HepG2 (cell line): Measurements from ENCODE around the gene TEKT2. TPM values are rescaled to one million over a fixed set of nuclear protein-coding genes. Genes with fewer than 3 reads are reported as not detected.

Experiments used
- ATAC-seq: fragments of 200-7000 bp; cut with Tn5 transposase; 3 replicates; pipeline ENCODE4 v1.9.1; 2020; ENCODE audit warnings: mild to moderate bottlenecking, moderate library complexity
- BruUV-seq: library from RNA; stranded (reverse); fragments of 400-500 nt; replicated peaks from 2 replicates; lab custom pipeline; 2021; lab: Mats Ljungman, UMichigan
- CTCF ChIA-PET: fragments of 300-600 bp; formaldehyde crosslinking; extraction: SDS; loops from one replicate; lab custom pipeline; 2021; ENCODE audit warnings: low total read pairs, inconsistent platforms, low intra/inter-chr PET ratio; lab: Yijun Ruan, JAX
- POLR2A ChIA-PET: fragments of 350-600 bp; sonication (Branson Sonifier 250); formaldehyde crosslinking; loops from one replicate; lab custom pipeline; 2020; ENCODE audit warnings: antibody characterized with exemption, inconsistent platforms; lab: Yijun Ruan, JAX
- DNase-seq: peaks from one replicate; pipeline ENCODE4 v3.0.0-alpha.2; 2015; ENCODE audit warnings: low spot score
- FAIRE-seq: peaks from 3 replicates; lab custom pipeline; 2011; peaks lifted over from hg19 to GRCh38; lab: Jason Lieb, UNC
- H2AFZ ChIP-seq: one replicate; pipeline ENCODE4 v1.6.1; 2011; ENCODE audit warnings: low read length, inconsistent platforms
- H3K27ac ChIP-seq: fragments of 300-600 bp; 3 replicates; pipeline ENCODE4 v1.8.0; 2011; ENCODE audit warnings: mixed run types, mild to moderate bottlenecking, mixed read lengths, low read length, inconsistent platforms; ENCODE audit not compliant: insufficient read depth; ENCODE audit errors: extremely low read length
- H3K27me3 ChIP-seq, 2 experiments: fragments of 200-600 bp in 1 of 2; 2 replicates in 1 of 2; 3 replicates in 1 of 2; pipeline versions ENCODE4 v1.6.0 to v1.8.0; 2011; ENCODE audit warnings: low read length in 2 of 2, mild to moderate bottlenecking in 2 of 2, moderate library complexity in 2 of 2, inconsistent platforms in 1 of 2; ENCODE audit not compliant: insufficient read depth in 2 of 2, control insufficient read depth in 1 of 2
- H3K36me3 ChIP-seq, 2 experiments: fragments of 200-600 bp in 1 of 2; replicated peaks in 1 of 2; 2 replicates in 1 of 2; 3 replicates in 1 of 2; pipeline versions ENCODE4 v1.5.1 to v1.8.0; 2011; ENCODE audit warnings: low read length in 2 of 2, inconsistent platforms in 1 of 2; ENCODE audit not compliant: insufficient read depth in 2 of 2, control insufficient read depth in 1 of 2
- H3K4me1 ChIP-seq: 2 replicates; pipeline ENCODE4 v1.5.1; 2012; ENCODE audit warnings: low read length, inconsistent platforms; ENCODE audit not compliant: insufficient read depth
- H3K4me2 ChIP-seq: 2 replicates; pipeline ENCODE4 v1.6.0; 2011; ENCODE audit warnings: low read depth, low read length, inconsistent platforms
- H3K4me3 ChIP-seq, 3 experiments: fragments of 200-600 bp in 1 of 3; sonication (generic), shearing (Covaris generic) in 1 of 3; replicated peaks in 1 of 3; 2 replicates each; pipeline ENCODE4 v1.5.1; 2011 to 2016; ENCODE audit warnings: low read length in 3 of 3, inconsistent platforms in 2 of 3, low read depth in 2 of 3, mild to moderate bottlenecking in 2 of 3, control low read depth in 1 of 3, mixed read lengths in 1 of 3; ENCODE audit not compliant: insufficient read depth in 1 of 3
- H3K79me2 ChIP-seq: one replicate; pipeline ENCODE4 v1.6.1; 2011; ENCODE audit warnings: low read length, inconsistent platforms; ENCODE audit not compliant: insufficient read depth
- H3K9ac ChIP-seq: 2 replicates; pipeline ENCODE4 v1.6.0; 2011; ENCODE audit warnings: mild to moderate bottlenecking, low read depth, low read length, inconsistent platforms; ENCODE audit not compliant: insufficient read depth
- H3K9me3 ChIP-seq: 2 replicates; pipeline ENCODE4 v1.5.1; 2012; ENCODE audit warnings: mild to moderate bottlenecking, low read length
- H4K20me1 ChIP-seq: 2 replicates; pipeline ENCODE4 v1.6.0; 2011; ENCODE audit warnings: inconsistent platforms, mild to moderate bottlenecking, low read length, moderate library complexity; ENCODE audit not compliant: insufficient read depth
- KDM5B ChIP-seq: sonication (generic); formaldehyde crosslinking; IDR thresholded peaks from 2 replicates; pipeline ENCODE4 v1.4.0; 2020; ENCODE audit warnings: missing genetic modification reagents, mild to moderate bottlenecking, borderline replicate concordance
- MATR3 ChIP-seq: sonication (generic); formaldehyde crosslinking; IDR thresholded peaks from 2 replicates; pipeline ENCODE4 v1.4.0; 2020; ENCODE audit warnings: missing genetic modification reagents
- PHF21A ChIP-seq: sonication (generic); formaldehyde crosslinking; IDR thresholded peaks from 2 replicates; pipeline ENCODE4 v1.5.0; 2020; ENCODE audit warnings: mild to moderate bottlenecking, missing genetic modification reagents
- REPIN1 ChIP-seq: sonication (generic); formaldehyde crosslinking; IDR thresholded peaks from 2 replicates; pipeline ENCODE4 v1.8.0; 2022; ENCODE audit warnings: missing genetic modification reagents, low read depth, mild to moderate bottlenecking, borderline replicate concordance
- RFX5 ChIP-seq: IDR thresholded peaks from 2 replicates; pipeline ENCODE4 v1.6.1; 2011; ENCODE audit warnings: low read depth, low read length, improper control_type of control experiment
- RNF2 ChIP-seq: fragments of 450-650 bp; conservative IDR thresholded peaks from 2 replicates; pipeline ENCODE4 v1.6.1; 2016; ENCODE audit warnings: low read depth
- SOX5 ChIP-seq: IDR thresholded peaks from 2 replicates; pipeline ENCODE4 v1.6.1; 2016; ENCODE audit warnings: borderline replicate concordance
- SOX6 ChIP-seq, 2 experiments: fragments of 450-650 bp in 1 of 2; sonication (generic) in 1 of 2; formaldehyde crosslinking in 1 of 2; IDR thresholded peaks; 2 replicates each; pipeline versions ENCODE4 v1.4.0 to v1.6.1; 2017 to 2020; ENCODE audit warnings: antibody characterized with exemption in 1 of 2, mild to moderate bottlenecking in 1 of 2, missing genetic modification reagents in 1 of 2
- SRSF4 ChIP-seq: fragments of 200-400 bp; formaldehyde crosslinking; IDR thresholded peaks from one replicate; pipeline ENCODE4 v1.6.1; 2018; ENCODE audit warnings: mild to moderate bottlenecking, low read depth, low read length, moderate library complexity; ENCODE audit not compliant: poor library complexity, severe bottlenecking
- TOPORS ChIP-seq: sonication (generic); formaldehyde crosslinking; IDR thresholded peaks from 2 replicates; pipeline ENCODE4 v1.8.0; 2023; ENCODE audit warnings: mild to moderate bottlenecking, missing genetic modification reagents
- ZBTB7B ChIP-seq: sonication (generic); formaldehyde crosslinking; IDR thresholded peaks from 2 replicates; pipeline ENCODE4 v1.4.0; 2020; ENCODE audit warnings: missing genetic modification reagents
- ZC3H13 ChIP-seq: sonication (generic); formaldehyde crosslinking; IDR thresholded peaks from 2 replicates; pipeline ENCODE4 v1.8.1; 2023; ENCODE audit warnings: mild to moderate bottlenecking, missing genetic modification reagents, moderate library complexity
- ZC3H4 ChIP-seq: sonication (generic); formaldehyde crosslinking; IDR thresholded peaks from 2 replicates; pipeline ENCODE4 v1.4.0; 2020; ENCODE audit warnings: missing genetic modification reagents, borderline replicate concordance
- ZNF264 ChIP-seq: sonication (generic); formaldehyde crosslinking; IDR thresholded peaks from 2 replicates; pipeline ENCODE4 v1.4.0; 2020; ENCODE audit warnings: missing genetic modification reagents
- ZNF33B ChIP-seq: sonication (generic); formaldehyde crosslinking; IDR thresholded peaks from 2 replicates; pipeline ENCODE4 v1.5.1; 2020; ENCODE audit warnings: mild to moderate bottlenecking, missing genetic modification reagents
- ZNF431 ChIP-seq: sonication (generic); formaldehyde crosslinking; IDR thresholded peaks from 2 replicates; pipeline ENCODE4 v1.9.0; 2022; ENCODE audit warnings: missing genetic modification reagents, low read depth, mild to moderate bottlenecking, borderline replicate concordance
- ZNF556 ChIP-seq: sonication (generic); formaldehyde crosslinking; IDR thresholded peaks from 2 replicates; pipeline ENCODE4 v1.4.0; 2020; ENCODE audit warnings: mild to moderate bottlenecking, missing genetic modification reagents, borderline replicate concordance
- ZNF629 ChIP-seq: sonication (generic); formaldehyde crosslinking; conservative IDR thresholded peaks from 2 replicates; pipeline ENCODE4 v1.5.0; 2020; ENCODE audit warnings: missing genetic modification reagents
- ZNF678 ChIP-seq: sonication (generic); formaldehyde crosslinking; IDR thresholded peaks from 2 replicates; pipeline ENCODE4 v1.4.0; 2020; ENCODE audit warnings: mild to moderate bottlenecking, missing genetic modification reagents
- in situ Hi-C: cut with HindIII; loops from 2 replicates; pipeline ENCODE4 v1.10.0; 2017; ENCODE audit warnings: low pct_unique_long_range_greater_than_20kb; ENCODE audit not compliant: extremely low pct_ligation_motif_present
- intact Hi-C: fragments of 100-400 bp; cut with micrococcal nuclease; formaldehyde crosslinking; loops from one replicate; pipeline ENCODE4 v1.10.0; 2022; ENCODE audit not compliant: unreplicated experiment
- polyA plus RNA-seq, 8 experiments: library from polyadenylated mRNA; depleted of rRNA in 3 of 8; stranded (reverse) in 7 of 8; unstranded in 1 of 8; fragments of >200 nt; fragmentation: Illumina TruSeq in 4 of 8; extraction: Trizol in 4 of 8; gene quantifications; 2 replicates each; pipeline versions ENCODE4 v1.2.1 to v1.2.3, GENCODE V29; 2011 to 2016; ENCODE audit warnings: low read depth in 4 of 8, missing spikeins in 1 of 8, mixed read lengths in 1 of 8; ENCODE audit not compliant: insufficient read depth in 1 of 8
- total RNA-seq, 5 experiments: library from RNA; depleted of rRNA; stranded (reverse); fragments of >200 nt; fragmentation: Illumina TruSeq; extraction: Trizol; gene quantifications; 2 replicates each; pipeline ENCODE4 v1.2.3, GENCODE V29; 2016; ENCODE audit warnings: low read depth in 1 of 5
- TF ChIP-seq, protein P1 (sequence below): IDR thresholded peaks from 2 replicates; pipeline ENCODE4 v1.6.1; 2016; ENCODE audit warnings: mild to moderate bottlenecking

Gene TEKT2
- total and polyA plus RNA-seq, 2 of the 13 experiments (the other 11 are each of a cell fraction or from before 2014, with no cell fraction given): 0.31 to 0.38 TPM

- no peaks in the 10 kb centered on the region for H3K27me3 ChIP-seq
- H4K20me1 ChIP-seq: no peaks in the 10 kb centered on the region
- H3K9ac ChIP-seq: no peak overlapping the region
- H3K9me3 ChIP-seq: no peaks in the 10 kb centered on the region
- BruUV-seq: no TSS peak
- in situ Hi-C loops (no loop called here), intact Hi-C loops (no loop called here)
- H3K79me2 ChIP-seq: no peaks in the 10 kb centered on the region
- no peak for DNase-seq
- TF ChIP-seq ZC3H4 (CRISPR knock-in tag): no peak
- TF ChIP-seq PHF21A (CRISPR knock-in tag): no peak
- no peak for TF ChIP-seq MATR3
- no peak for TF ChIP-seq ZNF629 (CRISPR knock-in tag)
- no peak for TF ChIP-seq RNF2
- no peak for TF ChIP-seq REPIN1
- no peak for TF ChIP-seq ZC3H13 (CRISPR knock-in tag)
- TF ChIP-seq SOX5: no peak
- TF ChIP-seq SRSF4: no peak
- no peak for TF ChIP-seq ZNF431 (CRISPR knock-in tag)
- TF ChIP-seq RFX5: no peak
- TF ChIP-seq SOX6 (IDR thresholded peaks at IDR 0.05): no peak
- TF ChIP-seq SOX6 (CRISPR knock-in tag; IDR thresholded peaks at IDR 0.05): no peak
- TF ChIP-seq ZBTB7B (CRISPR knock-in tag): no peak
- TF ChIP-seq ZNF678 (CRISPR knock-in tag): no peak
- TF ChIP-seq ZNF33B (CRISPR knock-in tag): no peak
- no peak for TF ChIP-seq TOPORS (CRISPR knock-in tag)
- no peak for TF ChIP-seq KDM5B
- TF ChIP-seq ZNF556 (CRISPR knock-in tag): no peak
- TF ChIP-seq ZNF264 (CRISPR knock-in tag): no peak
- TF ChIP-seq, protein P1, sequence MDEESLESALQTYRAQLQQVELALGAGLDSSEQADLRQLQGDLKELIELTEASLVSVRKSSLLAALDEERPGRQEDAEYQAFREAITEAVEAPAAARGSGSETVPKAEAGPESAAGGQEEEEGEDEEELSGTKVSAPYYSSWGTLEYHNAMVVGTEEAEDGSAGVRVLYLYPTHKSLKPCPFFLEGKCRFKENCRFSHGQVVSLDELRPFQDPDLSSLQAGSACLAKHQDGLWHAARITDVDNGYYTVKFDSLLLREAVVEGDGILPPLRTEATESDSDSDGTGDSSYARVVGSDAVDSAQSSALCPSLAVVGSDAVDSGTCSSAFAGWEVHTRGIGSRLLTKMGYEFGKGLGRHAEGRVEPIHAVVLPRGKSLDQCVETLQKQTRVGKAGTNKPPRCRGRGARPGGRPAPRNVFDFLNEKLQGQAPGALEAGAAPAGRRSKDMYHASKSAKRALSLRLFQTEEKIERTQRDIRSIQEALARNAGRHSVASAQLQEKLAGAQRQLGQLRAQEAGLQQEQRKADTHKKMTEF (CRISPR knock-in tag): no peak
- no peak for ATAC-seq
- no peak overlapping the region for H3K4me3 ChIP-seq
- H3K36me3 ChIP-seq: peaks cover 2 to 32% of the 10 kb centered on the region in 2 experiments; a peak in 3 of 5 replicates
- no peak overlapping the region for H3K27ac ChIP-seq
- POLR2A ChIA-PET: no interaction called here
- no peak overlapping the region for H3K4me2 ChIP-seq
- no peak overlapping the region for H2AFZ ChIP-seq
- CTCF ChIA-PET: no interaction called here
- no peak for FAIRE-seq
- H3K4me1 ChIP-seq: no peaks in the 10 kb centered on the region
Measured at GRCh38 chr1:36034692-36035091, 49.2 kb upstream of the TEKT2 start.
